Jurkat, Clone E6-1 (cell line): ENCODE results near the gene LRRC8E. TPM values are rescaled to one million over a fixed set of nuclear protein-coding genes. Genes with fewer than 3 reads are reported as not detected.

ENCODE experiments used
- DNase-seq: peaks from one replicate; pipeline ENCODE4 v3.0.0-alpha.2; 2011; ENCODE audit warnings: low read depth, low spot score
- H3K4me3 ChIP-seq: 2 replicates; pipeline ENCODE4 v1.5.1; 2011; ENCODE audit warnings: mild to moderate bottlenecking, low read length, control low read depth, moderate library complexity
- polyA plus RNA-seq: library from polyadenylated mRNA; unstranded; fragments of >200 nt; gene quantifications from one replicate; pipeline ENCODE4 v1.2.1, GENCODE V29; 2012; ENCODE audit warnings: missing spikeins; ENCODE audit not compliant: insufficient read length, insufficient read depth

Gene LRRC8E
- polyA plus RNA-seq, result 0.85 TPM

- peak within 1 kb of the TSS; percentile 50 for H3K4me3 ChIP-seq
- no peak for DNase-seq
Observed at GRCh38 chr19:7888145-7888825, at the start of gene LRRC8E. Gene LRRC8E (plus strand): TSS chr19:7888510. CDS start chr19:7895604, 7,094 bp downstream.

- no peak overlapping the region for H3K4me3 ChIP-seq
- DNase-seq, result no peak
Observed at GRCh38 chr19:7839476-7839875, 48.8 kb upstream of the LRRC8E start.

GRCh38 chr19:7840629-7841028 is 47.7 kb upstream of the LRRC8E start:
- DNase-seq, result no peak
- no peak overlapping the region for H3K4me3 ChIP-seq

- H3K4me3 ChIP-seq, result no peak overlapping the region
- no peak for DNase-seq
Observed at GRCh38 chr19:7841751-7842660, 46.3 kb upstream of the LRRC8E start.

GRCh38 chr19:7842661-7843294 is 45.5 kb upstream of the LRRC8E start:
- DNase-seq, result no peak
- no peak overlapping the region for H3K4me3 ChIP-seq

- no peak overlapping the region for H3K4me3 ChIP-seq
- no peak for DNase-seq
Observed at GRCh38 chr19:7843521-7843920, 44.8 kb upstream of the LRRC8E start.

- no peak for DNase-seq
- H3K4me3 ChIP-seq, result no peak overlapping the region
Observed at GRCh38 chr19:7844405-7844804, 43.9 kb upstream of the LRRC8E start.

GRCh38 chr19:7844951-7845350 is 43.4 kb upstream of the LRRC8E start:
- H3K4me3 ChIP-seq, result no peak overlapping the region
- DNase-seq, result no peak

GRCh38 chr19:7845390-7846154 is 42.7 kb upstream of the LRRC8E start:
- no peak for DNase-seq

GRCh38 chr19:7846155-7846646 is 42.1 kb upstream of the LRRC8E start:
- no peak for DNase-seq
- H3K4me3 ChIP-seq, result no peak overlapping the region

More at GRCh38 chr19:7845390-7846154, 42.7 kb upstream of the LRRC8E start:
- H3K4me3 ChIP-seq, result no peak overlapping the region

- DNase-seq, result no peak
Observed at GRCh38 chr19:7847664-7848063, 40.6 kb upstream of the LRRC8E start.

GRCh38 chr19:7848779-7849457 is 39.4 kb upstream of the LRRC8E start:
- no peak for DNase-seq
- no peak overlapping the region for H3K4me3 ChIP-seq

More at GRCh38 chr19:7847664-7848063, 40.6 kb upstream of the LRRC8E start:
- no peak overlapping the region for H3K4me3 ChIP-seq

- no peak for DNase-seq
- H3K4me3 ChIP-seq, result no peak overlapping the region
Observed at GRCh38 chr19:7849631-7849999, 38.7 kb upstream of the LRRC8E start.

GRCh38 chr19:7850000-7850813 is 38.1 kb upstream of the LRRC8E start:
- H3K4me3 ChIP-seq, result no peak overlapping the region
- no peak for DNase-seq

GRCh38 chr19:7850945-7851622 is 37.2 kb upstream of the LRRC8E start:
- DNase-seq, result no peak
- no peak overlapping the region for H3K4me3 ChIP-seq

- DNase-seq, result no peak
- H3K4me3 ChIP-seq, result no peak overlapping the region
Observed at GRCh38 chr19:7851623-7852500, 36.4 kb upstream of the LRRC8E start.
